GM18508 (cell line): ENCODE data around the gene PXDC1.

Source experiments
- ATAC-seq: cut with Tn5 transposase; IDR thresholded peaks from one replicate; pipeline ENCODE4 v1.9.1; 2021; ENCODE audit warnings: moderate number of reproducible peaks; ENCODE audit not compliant: insufficient read depth, unreplicated experiment

PXDC1 gene

GRCh38 chr6:3751077-3751729 lies at the start of gene PXDC1:
Gene PXDC1, minus strand, starts transcription at chr6:3751713. Its CDS starts 182 bp downstream, at chr6:3751531.
- ATAC-seq = no peak

GRCh38 chr6:3800850-3801591 lies 49.5 kb upstream of the PXDC1 start:
- no peak for ATAC-seq

- ATAC-seq = no peak
Measured at GRCh38 chr6:3799719-3800118, 48.2 kb upstream of the PXDC1 start.

GRCh38 chr6:3798055-3798919 lies 46.8 kb upstream of the PXDC1 start:
- ATAC-seq = no peak

- no peak for ATAC-seq
Measured at GRCh38 chr6:3797231-3798054, 45.9 kb upstream of the PXDC1 start.

GRCh38 chr6:3796719-3797041 lies 45.2 kb upstream of the PXDC1 start:
- ATAC-seq = no peak

GRCh38 chr6:3795836-3796718 lies 44.6 kb upstream of the PXDC1 start:
- ATAC-seq = no peak

- ATAC-seq = peak; percentile 70
Measured at GRCh38 chr6:3794092-3794491, 42.6 kb upstream of the PXDC1 start.

GRCh38 chr6:3793545-3793944 lies 42.0 kb upstream of the PXDC1 start:
- ATAC-seq = no peak

GRCh38 chr6:3791526-3792203 lies 40.2 kb upstream of the PXDC1 start:
- no peak for ATAC-seq

GRCh38 chr6:3789896-3790558 lies 38.5 kb upstream of the PXDC1 start:
- no peak for ATAC-seq

GRCh38 chr6:3789018-3789895 lies 37.7 kb upstream of the PXDC1 start:
- ATAC-seq = no peak

- no peak for ATAC-seq
Measured at GRCh38 chr6:3788408-3789017, 37.0 kb upstream of the PXDC1 start.

- no peak for ATAC-seq
Measured at GRCh38 chr6:3786141-3786540, 34.6 kb upstream of the PXDC1 start.

- ATAC-seq = no peak
Measured at GRCh38 chr6:3785745-3786098, 34.2 kb upstream of the PXDC1 start.

- ATAC-seq = no peak
Measured at GRCh38 chr6:3784885-3785744, 33.6 kb upstream of the PXDC1 start.
